Vagina (tissue), 2 donors: ENCODE data around the gene PM20D2.

Source experiments
- CTCF ChIP-seq, 3 experiments: fragments of 450-650 bp in 2 of 3; fragments of 200-600 bp in 1 of 3; sonication (generic) in 1 of 3; IDR thresholded peaks; one replicate each; pipeline ENCODE4 v1.5.1; 2017 to 2019; ENCODE audit warnings: antibody characterized with exemption in 3 of 3, mild to moderate bottlenecking in 2 of 3, moderate library complexity in 2 of 3
- POLR2A ChIP-seq, 2 donors: fragments of 450-650 bp; IDR thresholded peaks; one replicate each; pipeline ENCODE4 v1.6.1; 2017; ENCODE audit warnings: antibody characterized with exemption in 2 of 2, mild to moderate bottlenecking in 2 of 2, moderate library complexity in 2 of 2

- TF ChIP-seq CTCF (IDR thresholded peaks at IDR 0.05) (no peak), POLR2A (IDR thresholded peaks at IDR 0.05) (no peak)
Observed at GRCh38 chr6:89122625-89123024, 23.2 kb upstream of the PM20D2 start.
